ENCODE data around the gene TENM4. TPM values are rescaled to one million over a fixed set of nuclear protein-coding genes. Genes with fewer than 3 reads are reported as not detected.

TENM4 gene
- total RNA-seq, 4 donors from 2014 or later, result 1.1 to 2.7 (median 2.0) TPM

GRCh38 chr11:79159657-79160450 lies 281.0 kb downstream of the TENM4 start:
- Histone ChIP-seq H3K27me3 (no peaks in the 10 kb centered on the region), H3K4me3 (no peak overlapping the region), H3K4me1 (no peaks in the 10 kb centered on the region), H3K27ac (no peak overlapping the region), H3K36me3 (no peaks in the 10 kb centered on the region), H3K9me3 (no peaks in the 10 kb centered on the region)
- DNase-seq, result no peak
- no peak for TF ChIP-seq POLR2A (IDR thresholded peaks at IDR 0.05)
- no peak for TF ChIP-seq CTCF (IDR thresholded peaks at IDR 0.05)

GRCh38 chr11:79157738-79158137 lies 283.1 kb downstream of the TENM4 start:
- TF ChIP-seq POLR2A (IDR thresholded peaks at IDR 0.05) (no peak), CTCF (IDR thresholded peaks at IDR 0.05) (no peak)
- no peaks in the 10 kb centered on the region for H3K4me1 ChIP-seq
- no peaks in the 10 kb centered on the region for H3K27me3 ChIP-seq
- DNase-seq, result no peak
- H3K4me3 ChIP-seq, result no peak overlapping the region
- no peaks in the 10 kb centered on the region for H3K36me3 ChIP-seq
- H3K9me3 ChIP-seq, result no peaks in the 10 kb centered on the region
- H3K27ac ChIP-seq, result no peak overlapping the region

- Histone ChIP-seq H3K4me3 (no peak overlapping the region), H3K4me1 (no peaks in the 10 kb centered on the region), H3K27ac (no peak overlapping the region), H3K36me3 (no peaks in the 10 kb centered on the region), H3K9me3 (no peaks in the 10 kb centered on the region), H3K27me3 (no peaks in the 10 kb centered on the region)
- no peak for TF ChIP-seq CTCF (IDR thresholded peaks at IDR 0.05)
- no peak for DNase-seq
Observed at GRCh38 chr11:79156031-79156430, 284.8 kb downstream of the TENM4 start.

GRCh38 chr11:79155237-79155636 lies 285.6 kb downstream of the TENM4 start:
- DNase-seq, result no peak
- Histone ChIP-seq H3K27me3 (no peaks in the 10 kb centered on the region), H3K27ac (no peak overlapping the region), H3K36me3 (no peaks in the 10 kb centered on the region), H3K4me1 (no peaks in the 10 kb centered on the region), H3K4me3 (no peak overlapping the region), H3K9me3 (no peaks in the 10 kb centered on the region)
- no peak for TF ChIP-seq POLR2A (IDR thresholded peaks at IDR 0.05)
- no peak for TF ChIP-seq CTCF (IDR thresholded peaks at IDR 0.05)

- DNase-seq, result no peak
- H3K36me3 ChIP-seq, result no peaks in the 10 kb centered on the region
- H3K27me3 ChIP-seq, result no peaks in the 10 kb centered on the region
- H3K9me3 ChIP-seq, result no peaks in the 10 kb centered on the region
- no peak overlapping the region for H3K27ac ChIP-seq
- H3K4me3 ChIP-seq, result no peak overlapping the region
- TF ChIP-seq CTCF (IDR thresholded peaks at IDR 0.05) (no peak), POLR2A (IDR thresholded peaks at IDR 0.05) (no peak)
- no peaks in the 10 kb centered on the region for H3K4me1 ChIP-seq
Observed at GRCh38 chr11:79152511-79152910, 288.3 kb downstream of the TENM4 start.

All from Peyer's patch (tissue), 4 donors.